ENCODE measurements around the gene SLC35F3. TPM values are rescaled to one million over a fixed set of nuclear protein-coding genes. Genes with fewer than 3 reads are reported as not detected.
"Not testable (repeated sequence)": the region's sequence is repeated elsewhere in the genome, so short reads cannot be mapped to it uniquely, and the experiment has no call there.

The SLC35F3 gene
- total RNA-seq, 1 donor from 2014 or later, result 1.6 TPM

DNA sequence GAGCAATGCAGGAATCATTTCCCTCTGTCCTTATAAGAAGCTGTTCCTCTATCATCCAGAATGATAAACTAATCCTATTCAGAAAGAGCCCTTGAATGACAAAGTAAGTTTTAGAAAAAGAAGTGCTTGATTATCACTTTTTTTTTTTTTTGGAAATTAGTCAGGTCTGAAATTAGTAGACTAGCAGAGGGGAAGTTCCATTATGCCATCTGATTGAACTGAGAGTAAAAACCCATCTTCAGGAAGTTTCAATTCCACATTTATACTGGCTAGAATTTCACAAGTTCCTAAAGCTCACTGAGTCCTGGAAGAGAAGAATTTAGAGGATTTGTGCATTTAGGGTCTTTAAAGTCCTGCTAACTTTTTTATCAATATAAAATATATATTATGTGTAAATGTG lies 340.0 kb downstream of the SLC35F3 start:
- TF ChIP-seq, protein P1, sequence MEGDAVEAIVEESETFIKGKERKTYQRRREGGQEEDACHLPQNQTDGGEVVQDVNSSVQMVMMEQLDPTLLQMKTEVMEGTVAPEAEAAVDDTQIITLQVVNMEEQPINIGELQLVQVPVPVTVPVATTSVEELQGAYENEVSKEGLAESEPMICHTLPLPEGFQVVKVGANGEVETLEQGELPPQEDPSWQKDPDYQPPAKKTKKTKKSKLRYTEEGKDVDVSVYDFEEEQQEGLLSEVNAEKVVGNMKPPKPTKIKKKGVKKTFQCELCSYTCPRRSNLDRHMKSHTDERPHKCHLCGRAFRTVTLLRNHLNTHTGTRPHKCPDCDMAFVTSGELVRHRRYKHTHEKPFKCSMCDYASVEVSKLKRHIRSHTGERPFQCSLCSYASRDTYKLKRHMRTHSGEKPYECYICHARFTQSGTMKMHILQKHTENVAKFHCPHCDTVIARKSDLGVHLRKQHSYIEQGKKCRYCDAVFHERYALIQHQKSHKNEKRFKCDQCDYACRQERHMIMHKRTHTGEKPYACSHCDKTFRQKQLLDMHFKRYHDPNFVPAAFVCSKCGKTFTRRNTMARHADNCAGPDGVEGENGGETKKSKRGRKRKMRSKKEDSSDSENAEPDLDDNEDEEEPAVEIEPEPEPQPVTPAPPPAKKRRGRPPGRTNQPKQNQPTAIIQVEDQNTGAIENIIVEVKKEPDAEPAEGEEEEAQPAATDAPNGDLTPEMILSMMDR (conservative IDR thresholded peaks at IDR 0.05; ENCODE audit: low read depth, low read length), result no peak

DNA sequence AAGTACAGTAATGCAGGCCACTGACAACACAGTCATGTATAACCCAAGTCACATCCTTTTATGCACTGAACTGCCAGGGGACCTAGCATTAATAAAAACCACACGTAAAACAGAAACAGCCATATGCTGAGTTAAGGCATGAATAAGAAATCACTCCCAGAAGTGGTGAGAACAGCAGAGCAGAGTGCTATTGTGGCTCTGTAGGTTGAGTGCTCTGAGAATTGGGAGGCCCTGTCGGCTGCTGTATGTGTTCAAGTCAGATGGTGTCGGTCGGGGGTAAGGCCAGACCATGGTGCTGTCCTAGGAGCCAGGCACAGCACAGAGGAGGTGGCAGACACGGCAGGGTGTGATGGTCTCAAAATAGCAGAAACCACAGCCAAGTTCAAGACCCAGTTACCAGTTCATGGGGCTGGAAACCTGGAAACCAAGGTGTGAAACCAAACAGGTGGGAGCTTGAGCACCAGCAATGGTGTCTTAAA lies 342.2 kb downstream of the SLC35F3 start:
- no peak overlapping the region for H3K4me3 ChIP-seq (ENCODE audit: low read depth, low read length)
- TF ChIP-seq, protein P1 (conservative IDR thresholded peaks at IDR 0.05; ENCODE audit: low read depth, low read length), result no peak
- DNase-seq (ENCODE audit: low read depth), result no peak

More for the DNA sequence above, 340.0 kb downstream of the SLC35F3 start:
- no peak overlapping the region for H3K4me3 ChIP-seq (ENCODE audit: low read depth, low read length)
- DNase-seq (ENCODE audit: low read depth), result no peak

DNA sequence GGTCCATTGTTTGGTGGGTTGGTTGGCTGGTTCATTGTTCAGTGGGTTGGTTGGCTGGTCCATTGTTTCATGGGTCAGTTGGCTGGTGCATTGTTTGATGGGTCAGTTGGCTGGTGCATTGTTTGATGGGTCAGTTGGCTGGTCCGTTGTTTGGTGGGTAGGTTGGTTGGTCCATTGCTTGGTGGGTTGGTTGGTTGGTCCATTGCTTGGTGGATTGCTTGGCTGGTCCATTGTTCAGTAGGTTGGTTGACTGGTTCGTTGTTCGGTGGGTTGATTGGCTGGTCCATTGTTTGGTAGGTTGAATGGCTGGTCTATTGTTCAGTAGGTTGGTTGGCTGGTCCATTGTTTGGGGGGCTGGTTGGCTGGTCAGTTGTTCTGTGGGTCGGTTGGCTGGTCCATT lies 343.3 kb downstream of the SLC35F3 start:
- not testable (repeated sequence) for H3K4me3 ChIP-seq (ENCODE audit: low read depth, low read length); DNase-seq (ENCODE audit: low read depth)

DNA sequence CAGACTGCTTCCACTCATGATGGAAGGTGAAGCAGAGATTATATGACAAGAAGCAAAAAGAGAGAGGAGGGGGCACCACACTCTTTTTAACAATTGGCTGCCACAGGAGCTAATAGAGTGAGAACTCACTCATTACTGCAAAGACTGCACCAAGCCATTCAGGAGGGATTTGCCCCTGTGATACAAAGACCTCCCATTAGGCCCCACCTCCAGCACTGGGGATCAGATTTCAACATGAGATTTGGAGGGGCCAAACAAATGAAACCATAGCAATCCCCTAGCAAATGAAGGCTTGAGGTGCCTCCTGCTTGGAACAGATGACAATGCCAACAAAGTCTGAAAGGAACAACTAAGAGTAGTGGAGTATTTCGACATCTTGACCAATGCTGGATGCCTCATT lies 346.3 kb downstream of the SLC35F3 start:
- no peak overlapping the region for H3K4me3 ChIP-seq (ENCODE audit: low read depth, low read length)
- no peak for DNase-seq (ENCODE audit: low read depth)
- TF ChIP-seq, protein P1 (conservative IDR thresholded peaks at IDR 0.05; ENCODE audit: low read depth, low read length), result no peak

DNA sequence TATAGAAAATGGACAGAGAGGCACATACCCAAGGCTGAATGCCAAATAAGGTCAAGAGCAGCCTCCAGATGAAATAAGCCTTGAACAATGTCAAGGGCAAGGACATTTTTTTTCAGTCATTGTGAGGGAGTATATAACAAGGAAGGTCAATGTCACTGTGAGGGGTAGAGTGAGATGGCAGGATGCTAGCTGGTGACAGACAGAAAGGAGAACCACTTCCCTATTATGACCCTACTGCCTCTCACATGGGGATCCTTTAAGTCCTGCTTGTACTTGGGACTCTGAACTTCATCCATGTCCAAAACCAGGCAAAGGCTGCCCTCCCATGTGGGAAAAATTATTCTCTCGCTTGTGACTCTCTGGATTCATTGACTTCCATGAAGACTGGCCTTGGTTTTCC lies 349.3 kb downstream of the SLC35F3 start:
- no peak overlapping the region for H3K4me3 ChIP-seq (ENCODE audit: low read depth, low read length)
- no peak for DNase-seq (ENCODE audit: low read depth)
- TF ChIP-seq, protein P1 (conservative IDR thresholded peaks at IDR 0.05; ENCODE audit: low read depth, low read length), result no peak

DNA sequence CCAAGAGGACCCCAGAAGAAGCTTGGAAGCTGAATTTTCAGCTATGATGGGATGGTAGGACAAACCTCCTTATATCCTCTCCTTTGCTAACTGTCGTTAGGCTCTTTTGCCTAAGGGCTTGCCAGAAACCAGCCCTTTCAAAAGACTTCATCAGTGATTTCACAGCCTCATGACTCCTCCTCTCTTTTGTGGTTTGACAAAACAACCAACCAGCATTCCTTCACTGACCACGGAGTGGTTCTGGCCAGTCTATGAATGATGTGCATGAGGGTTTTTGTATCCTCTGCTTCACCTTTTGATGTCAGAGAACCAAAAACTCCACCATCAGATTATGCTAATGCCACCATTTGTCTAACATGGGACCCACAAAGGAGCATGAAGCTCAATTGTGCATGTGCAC lies 351.9 kb downstream of the SLC35F3 start:
- TF ChIP-seq, protein P1 (conservative IDR thresholded peaks at IDR 0.05; ENCODE audit: low read depth, low read length), result no peak
- no peak overlapping the region for H3K4me3 ChIP-seq (ENCODE audit: low read depth, low read length)
- DNase-seq (ENCODE audit: low read depth), result peak; percentile 3

DNA sequence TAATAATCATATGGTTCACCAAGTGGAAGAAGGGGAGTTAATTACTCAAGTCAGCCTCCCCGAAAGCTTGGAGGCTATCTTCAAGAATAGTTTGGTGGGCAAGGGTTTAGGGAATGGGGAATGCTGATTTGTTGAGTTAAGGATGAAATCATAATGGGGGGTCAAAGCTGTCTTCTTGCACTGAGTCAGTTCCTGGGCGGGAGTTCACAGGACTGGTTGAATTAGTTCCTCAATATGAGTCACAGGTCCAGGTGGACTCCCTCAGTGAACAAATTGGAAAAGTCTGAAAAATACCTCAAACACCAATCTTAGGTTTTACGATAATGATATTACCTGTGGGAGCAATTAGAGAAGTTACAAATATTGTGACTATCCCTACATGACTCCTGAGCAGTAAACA lies 353.6 kb downstream of the SLC35F3 start:
- DNase-seq (ENCODE audit: low read depth), result no peak
- no peak overlapping the region for H3K4me3 ChIP-seq (ENCODE audit: low read depth, low read length)
- TF ChIP-seq, protein P1 (conservative IDR thresholded peaks at IDR 0.05; ENCODE audit: low read depth, low read length), result no peak
